Stimulated activated CD4-positive, alpha-beta T cell treated with anti-CD3 and anti-CD28 coated beads, Interleukin-4, amount 100 ng/mL, for 1 hour (primary cell): ENCODE results near the gene MRM3.
"Not testable (repeated sequence)": the region's sequence is repeated elsewhere in the genome, so short reads cannot be mapped to it uniquely, and the experiment has no call there.

Source experiments
- DNase-seq: peaks from one replicate; pipeline ENCODE4 v3.0.0-alpha.2; 2020

Gene MRM3

DNA sequence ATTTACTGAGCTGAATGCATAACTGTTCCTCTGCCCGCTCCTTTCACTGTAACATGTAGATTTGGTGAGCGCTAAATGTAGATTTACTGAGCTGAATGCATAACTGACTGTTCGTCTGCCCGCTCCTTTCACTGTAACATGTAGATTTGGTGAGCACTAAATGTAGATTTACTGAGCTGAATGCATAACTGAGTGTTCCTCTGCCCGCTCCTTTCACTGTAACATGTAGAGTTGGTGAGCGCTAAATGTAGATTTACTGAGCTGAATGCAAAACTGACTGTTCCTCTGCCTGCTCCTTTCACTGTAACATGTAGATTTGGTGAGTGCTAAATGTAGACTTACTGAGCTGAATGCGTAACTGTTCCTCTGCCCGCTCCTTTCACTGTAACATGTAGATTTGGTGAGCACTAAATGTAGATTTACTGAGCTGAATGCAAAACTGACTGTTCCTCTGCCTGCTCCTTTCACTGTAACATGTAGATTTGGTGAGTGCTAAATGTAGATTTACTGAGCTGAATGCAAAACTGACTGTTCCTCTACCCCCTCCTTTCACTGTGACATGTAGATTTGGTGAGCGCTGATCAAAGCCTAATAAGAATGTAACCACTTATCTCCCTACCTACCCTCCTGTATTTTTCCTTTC lies 26.7 kb upstream of the MRM3 start:
- DNase-seq = not testable (repeated sequence)

DNA sequence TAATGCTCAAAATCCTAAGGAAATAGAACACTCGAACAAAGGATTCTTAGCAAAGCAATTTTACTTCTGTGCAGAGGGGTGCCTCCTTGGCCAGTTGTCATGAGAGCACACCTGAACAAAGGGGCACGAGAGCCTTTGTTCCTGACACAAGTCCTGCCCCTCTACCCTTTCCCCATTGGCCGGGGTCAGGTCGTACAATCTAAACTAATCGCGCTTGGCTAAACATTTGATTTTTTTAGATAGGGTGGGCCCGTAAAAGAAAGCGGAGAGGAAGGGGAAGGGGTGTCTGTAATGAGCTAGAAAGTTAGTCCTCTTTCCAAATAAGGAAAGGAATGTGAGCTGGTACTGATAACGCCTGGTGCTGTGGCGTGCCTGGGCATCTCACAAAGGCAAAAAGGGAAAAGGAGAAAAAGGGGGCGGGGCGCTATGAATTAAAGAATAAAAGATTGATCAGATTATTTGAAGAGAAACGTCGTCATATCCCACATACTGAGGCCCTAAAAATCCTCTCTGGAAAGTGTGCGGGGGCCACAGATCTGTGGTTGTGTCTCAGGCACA lies 26.1 kb upstream of the MRM3 start:
- not testable (repeated sequence) for DNase-seq

DNA sequence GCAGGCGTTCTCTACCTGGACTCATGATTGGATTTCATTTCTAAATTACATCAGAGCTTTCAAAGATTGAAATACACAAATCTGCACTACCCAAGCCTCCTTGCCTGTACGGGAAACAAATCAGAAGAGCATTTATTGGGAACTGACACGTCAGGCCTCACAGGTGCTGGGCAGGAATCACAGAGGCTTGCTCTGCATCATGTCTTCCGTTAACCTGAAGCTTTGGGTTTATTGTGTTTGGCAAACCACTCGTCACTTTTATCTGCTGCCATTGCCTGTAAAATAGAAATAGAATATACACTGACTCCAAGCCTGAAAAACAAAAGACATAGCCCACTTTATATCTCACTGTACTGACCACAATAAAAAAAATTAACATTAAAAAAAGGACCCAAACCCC lies 22.2 kb upstream of the MRM3 start:
- no peak for DNase-seq

DNA sequence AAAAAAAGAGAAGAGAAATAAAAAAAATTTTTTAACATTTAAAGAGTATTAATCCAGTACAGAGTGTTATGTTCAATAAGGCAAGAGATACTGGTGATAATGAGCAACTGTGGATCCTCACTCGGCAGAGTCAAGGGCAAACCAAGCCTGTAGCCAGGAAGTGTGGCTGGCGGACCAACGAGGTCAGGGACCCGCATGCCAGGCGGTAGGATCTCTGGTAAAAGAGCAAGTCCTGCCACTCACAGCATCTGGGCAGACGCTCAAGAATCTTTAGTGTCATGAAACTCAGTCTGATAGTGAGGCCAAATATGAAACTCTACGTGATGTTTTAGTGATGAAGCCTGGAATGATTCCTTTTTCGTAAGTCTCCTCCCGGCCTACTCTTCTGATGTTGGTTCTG lies 21.8 kb upstream of the MRM3 start:
- DNase-seq = no peak

DNA sequence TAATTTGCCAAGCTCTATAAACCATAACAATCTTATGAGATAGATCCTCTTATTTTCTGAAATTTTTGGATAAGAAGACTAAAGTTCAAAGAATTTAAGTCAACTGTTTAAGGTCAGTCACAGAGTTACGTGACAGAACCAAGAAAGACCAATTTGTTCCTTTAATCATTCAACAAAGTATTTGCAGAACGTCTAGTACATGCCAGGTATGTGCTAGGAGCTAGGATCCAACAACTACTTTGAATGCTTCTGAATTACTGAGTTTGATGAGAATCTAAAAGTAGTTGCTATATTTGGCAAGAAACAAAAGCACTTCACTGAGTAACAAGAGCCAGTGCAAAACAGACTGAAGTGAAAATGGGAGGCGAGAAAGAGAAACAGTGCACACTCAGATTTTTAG lies 15.1 kb upstream of the MRM3 start:
- no peak for DNase-seq

DNA sequence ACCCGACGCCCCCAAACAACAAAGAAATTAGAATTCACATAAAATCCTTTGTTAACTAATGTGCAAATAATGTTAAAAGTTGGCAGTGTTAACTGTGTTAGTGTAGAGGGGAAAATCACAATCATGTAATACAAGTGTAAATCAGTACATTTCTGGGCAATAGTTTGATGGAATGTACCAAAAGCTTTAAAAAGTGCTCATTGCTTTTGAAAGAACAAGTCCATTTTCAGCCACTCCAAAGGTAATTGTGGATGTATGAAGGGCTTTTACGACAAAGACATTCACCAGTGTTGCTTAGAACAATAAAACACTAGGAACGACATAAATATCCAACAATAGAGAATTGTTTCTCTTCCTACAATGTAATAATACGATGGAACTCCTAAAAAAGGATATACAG lies 9.1 kb upstream of the MRM3 start:
- DNase-seq = no peak

DNA sequence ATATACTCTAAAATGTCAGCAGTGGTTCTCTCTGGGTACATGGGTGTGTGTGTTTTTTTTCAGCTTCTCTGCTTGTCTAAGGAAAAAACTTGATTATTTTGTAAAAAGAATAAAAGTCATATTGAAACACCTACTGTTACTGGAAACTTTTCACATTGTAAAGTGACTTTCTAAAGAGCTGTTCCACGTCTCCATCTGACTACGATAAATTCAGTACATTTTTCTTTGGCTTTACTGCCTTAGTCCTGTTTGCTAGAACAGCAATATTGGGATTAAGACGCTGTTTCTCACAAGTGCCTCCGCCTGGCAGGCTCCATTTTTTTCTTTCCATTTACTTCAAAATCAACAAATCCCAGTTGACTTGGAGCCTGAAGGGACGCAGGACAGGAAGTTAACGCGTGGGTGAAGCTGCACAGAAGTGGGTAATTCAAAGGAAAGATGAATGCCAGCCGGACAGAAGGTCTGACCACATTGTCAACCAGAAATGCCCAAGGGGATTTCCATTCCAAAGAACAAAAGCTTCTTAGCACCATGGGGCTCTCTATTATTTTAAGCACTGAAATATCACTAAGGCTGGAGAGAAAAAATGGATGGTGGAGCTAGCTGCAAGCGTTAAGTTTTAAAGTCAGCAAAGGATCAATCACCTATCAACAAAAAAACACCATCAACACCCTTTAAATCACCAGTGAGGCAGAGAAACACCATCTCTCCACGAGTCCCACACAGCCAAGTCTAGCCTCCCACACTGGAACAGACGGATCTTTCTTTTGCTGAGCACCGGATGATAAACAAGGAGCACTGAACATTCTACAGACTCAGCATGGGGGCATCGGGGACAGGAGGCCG lies 8.5 kb upstream of the MRM3 start:
- no peak for DNase-seq

DNA sequence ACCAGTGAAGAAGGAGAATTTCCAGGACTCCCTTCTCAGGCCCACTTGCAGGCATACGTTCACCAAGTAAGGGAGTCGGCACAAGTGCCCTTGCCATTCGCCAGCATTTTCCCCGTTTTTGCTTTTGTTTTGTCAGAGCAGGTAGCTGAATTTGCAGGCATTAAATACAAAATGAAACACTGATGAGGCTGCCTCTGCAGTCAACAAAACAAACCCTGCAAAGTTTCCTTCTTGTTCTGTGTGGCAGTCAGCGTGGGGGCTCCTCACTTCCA lies 7.9 kb upstream of the MRM3 start:
- DNase-seq = no peak

DNA sequence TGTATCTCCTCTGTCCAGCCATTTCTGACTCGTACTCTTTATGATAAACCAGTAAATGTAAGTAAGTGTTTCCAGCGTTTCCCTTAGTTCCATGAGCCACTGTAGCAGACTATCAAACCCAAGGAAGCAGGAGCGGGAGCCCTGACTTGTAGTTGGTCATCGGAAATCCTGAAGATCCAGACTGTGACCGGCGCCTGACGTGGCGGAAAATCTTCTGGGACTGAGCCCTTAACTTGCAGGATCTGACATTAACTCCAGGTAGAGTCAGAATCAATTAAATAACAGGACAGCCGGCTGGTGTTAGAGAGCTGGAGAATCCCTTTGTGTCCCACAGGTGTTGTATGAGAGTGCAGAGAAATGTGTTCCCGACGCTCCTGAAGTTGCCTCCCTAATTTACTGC lies 4.1 kb upstream of the MRM3 start:
- no peak for DNase-seq

DNA sequence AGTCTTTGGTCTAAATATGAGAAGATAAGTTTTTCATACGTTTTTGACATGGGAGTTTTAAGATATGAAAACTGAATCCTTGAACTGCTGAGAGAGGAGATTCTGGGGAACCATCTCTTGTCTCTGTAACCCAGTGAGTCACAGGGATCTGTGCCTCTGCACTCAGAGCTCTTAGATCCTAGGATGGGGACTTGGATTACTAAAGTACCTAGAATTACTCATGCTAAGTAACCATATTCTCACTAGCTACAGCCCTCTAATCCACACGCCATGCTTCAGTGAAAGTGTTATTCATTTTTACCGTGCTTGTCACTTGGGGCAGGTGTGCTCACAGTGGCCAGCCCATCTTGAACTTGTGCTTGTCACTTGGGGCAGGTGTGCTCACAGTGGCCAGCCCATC lies 2.0 kb downstream of the MRM3 start:
- no peak for DNase-seq

DNA sequence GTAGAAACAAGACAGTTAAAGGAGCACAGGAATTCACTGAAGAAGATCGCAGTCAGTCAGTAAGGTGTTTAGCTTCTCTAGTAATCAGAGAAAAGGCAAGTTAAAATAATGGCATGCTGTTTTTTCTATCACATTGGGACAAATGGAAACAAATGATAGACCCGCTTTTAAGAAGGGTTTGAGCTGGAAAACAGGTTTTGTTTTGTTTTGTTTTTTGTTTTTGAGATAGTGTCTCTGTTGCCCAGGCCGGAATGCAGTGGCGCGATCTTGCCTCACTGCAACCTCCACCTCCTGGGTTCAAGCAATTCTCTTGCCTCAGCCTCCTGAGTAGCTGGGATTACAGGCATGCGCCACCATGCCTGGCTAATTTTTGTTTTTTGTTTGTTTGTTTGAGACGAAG lies 3.7 kb downstream of the MRM3 start:
- DNase-seq = not testable (repeated sequence)

DNA sequence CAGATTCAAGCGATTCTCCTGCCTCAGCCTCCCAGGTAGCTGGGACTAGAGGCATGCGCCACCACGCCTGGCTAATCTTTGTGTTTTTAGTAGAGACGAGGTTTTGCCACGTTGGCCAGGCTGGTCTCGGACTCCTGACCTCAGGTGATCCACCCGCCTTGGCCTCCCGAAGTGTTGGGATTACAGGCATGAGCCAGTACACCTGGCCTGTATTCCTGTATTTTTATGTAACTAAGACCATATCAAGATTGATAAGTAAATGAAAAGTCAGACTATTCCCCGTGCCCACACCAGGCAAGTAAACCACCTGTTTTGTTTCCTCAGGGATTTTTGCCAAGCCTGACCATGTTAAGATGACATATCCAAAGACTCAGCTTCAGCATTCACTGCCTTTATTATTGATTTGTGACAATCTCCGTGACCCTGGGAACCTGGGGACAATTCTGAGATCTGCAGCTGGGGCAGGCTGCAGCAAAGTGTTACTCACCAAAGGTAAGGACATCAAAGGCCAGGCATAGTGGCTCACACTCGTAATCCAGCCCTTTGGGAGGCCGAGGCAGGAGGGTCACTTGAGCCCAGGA lies 5.6 kb downstream of the MRM3 start:
- no peak for DNase-seq

DNA sequence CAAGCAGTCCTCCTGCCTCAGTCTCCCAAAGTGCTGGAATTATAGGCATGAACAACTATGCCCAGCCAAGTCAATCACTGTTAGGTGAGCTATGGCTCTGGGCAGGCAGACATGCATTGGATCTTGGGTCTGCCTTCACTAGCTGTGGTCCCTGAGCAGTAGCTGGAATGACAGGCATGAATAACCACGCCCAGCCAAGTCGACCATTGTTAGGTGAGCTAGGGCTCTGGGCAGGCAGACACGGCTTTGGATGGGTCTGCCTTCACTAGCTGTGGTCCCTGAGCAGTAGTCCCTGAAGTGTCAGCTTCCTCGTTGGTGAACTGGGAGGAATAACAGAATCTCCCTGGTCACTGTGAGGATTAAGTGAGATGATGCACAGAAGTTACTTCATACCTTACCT lies 6.4 kb downstream of the MRM3 start:
- DNase-seq = no peak

DNA sequence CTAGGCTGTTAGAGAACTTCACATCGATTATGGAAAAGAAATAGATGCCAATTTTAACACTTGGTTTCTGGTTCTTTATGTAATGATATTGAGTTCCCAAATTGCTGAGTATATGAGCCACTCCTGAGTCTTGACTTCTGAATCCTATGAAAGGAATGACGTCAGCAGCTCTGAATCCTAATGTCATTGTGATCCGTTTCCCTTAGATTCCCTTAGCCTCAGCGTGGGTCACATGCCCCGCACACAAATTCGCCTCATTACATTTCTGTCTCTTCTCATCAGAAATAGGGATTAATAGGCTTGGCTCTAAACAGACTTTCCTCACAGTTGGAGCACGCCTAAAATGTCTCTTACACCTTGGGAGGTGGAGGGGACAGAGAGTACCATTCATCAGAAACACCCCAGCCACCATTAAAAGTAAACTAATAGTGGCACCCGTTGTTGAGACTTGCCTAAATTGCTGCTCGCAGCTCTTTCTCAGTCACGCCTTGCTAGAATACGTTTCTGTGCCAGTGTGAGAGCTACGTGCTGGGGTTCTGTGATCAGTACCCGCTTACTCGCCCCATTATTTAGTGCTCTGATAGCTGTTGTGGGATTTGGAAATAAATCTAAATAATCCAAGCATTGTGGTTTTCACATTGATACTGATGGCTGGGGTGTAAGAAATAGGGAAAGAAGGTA lies 7.1 kb downstream of the MRM3 start:
- DNase-seq = no peak

DNA sequence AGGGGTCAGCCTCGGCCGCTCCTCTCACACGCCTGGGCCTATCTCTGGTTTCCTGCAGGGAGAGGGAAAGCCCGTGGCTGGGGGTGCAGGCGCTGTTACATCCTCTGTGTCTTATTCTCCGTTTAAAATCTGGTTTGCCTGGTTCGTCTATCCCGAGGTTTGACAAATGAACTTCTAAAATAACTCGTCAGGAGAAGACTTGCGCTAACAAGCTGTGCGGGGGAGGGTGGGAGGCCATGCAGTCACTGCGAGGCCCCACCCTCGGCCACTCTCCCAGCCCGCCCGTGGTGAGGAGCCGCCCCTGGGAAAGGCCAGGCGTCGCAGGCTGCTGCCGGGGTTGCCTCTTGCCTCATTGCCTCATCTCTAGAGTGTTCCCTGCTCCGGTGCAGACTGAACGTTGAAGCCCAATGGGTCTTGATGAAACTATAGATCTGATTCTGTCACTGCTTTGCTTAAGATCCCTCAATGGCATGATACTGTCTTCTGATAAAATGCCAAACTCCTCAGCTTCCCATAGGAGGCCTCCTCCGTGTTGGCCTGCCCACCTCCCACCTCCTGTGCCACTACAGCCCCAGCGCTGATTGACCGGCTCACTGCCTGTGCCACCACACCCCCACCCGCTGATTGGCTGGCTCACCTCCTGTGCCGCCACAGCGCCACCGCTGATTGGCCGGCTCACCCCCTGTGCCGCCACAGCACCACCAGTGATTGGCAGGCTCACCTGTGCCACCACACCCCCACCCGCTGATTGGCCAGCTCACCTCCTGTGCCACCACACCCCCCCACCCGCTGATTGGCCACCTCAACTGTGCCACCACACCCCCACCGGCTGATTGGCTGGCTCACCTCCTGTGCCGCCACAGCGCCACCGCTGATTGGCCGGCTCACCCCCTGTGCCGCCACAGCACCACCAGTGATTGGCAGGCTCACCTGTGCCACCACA lies 8.0 kb downstream of the MRM3 start:
- DNase-seq = not testable (repeated sequence)

DNA sequence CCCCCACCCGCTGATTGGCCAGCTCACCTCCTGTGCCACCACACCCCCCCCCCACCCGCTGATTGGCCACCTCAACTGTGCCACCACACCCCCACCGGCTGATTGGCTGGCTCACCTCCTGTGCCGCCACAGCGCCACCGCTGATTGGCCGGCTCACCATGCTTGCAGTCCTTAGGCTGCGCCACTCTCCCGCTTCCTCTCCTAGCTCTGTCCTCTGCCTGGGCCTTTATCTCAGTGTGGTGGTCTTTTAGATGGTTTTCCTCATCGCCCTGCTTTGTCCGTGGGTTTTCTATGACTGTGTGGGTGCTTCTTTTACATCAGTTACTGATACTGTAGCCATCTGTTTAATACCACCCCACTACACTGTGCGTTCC lies 8.7 kb downstream of the MRM3 start:
- DNase-seq = not testable (repeated sequence)

DNA sequence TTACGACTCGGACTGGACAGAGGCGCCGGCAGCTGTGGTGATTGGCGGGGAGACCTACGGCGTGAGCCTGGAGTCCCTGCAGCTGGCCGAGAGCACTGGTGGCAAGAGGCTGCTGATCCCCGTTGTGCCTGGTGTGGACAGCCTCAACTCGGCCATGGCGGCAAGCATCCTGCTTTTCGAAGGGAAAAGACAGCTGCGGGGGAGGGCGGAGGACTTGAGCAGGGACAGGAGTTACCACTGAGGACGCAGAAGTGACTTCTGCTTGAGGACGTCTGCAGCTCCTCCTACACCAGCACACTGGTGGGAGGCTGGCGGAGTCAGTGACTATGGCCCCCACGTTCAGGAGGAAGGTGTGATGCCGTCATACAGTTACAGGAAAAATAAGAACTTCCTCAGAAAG lies 9.7 kb downstream of the MRM3 start:
- DNase-seq = no peak

DNA sequence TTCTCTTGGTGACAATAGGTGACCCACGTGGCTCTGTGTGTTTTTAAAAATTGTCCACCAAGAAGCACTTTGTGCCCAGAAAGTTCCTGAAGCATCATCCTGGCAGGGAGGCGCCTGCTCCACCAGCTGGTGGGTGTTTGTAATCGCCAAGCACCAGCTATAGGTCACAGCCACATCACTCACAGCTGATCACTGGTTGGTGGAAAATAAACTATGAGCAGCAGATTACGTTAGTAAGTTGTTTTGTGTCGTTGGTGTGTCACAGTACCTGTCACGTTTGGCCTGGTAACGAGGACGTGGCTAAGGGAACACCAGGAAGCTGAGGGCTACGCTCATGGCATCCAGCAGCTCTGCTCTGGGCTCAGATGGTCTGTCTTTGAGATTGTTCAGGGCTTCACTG lies 10.1 kb downstream of the MRM3 start:
- DNase-seq = no peak

DNA sequence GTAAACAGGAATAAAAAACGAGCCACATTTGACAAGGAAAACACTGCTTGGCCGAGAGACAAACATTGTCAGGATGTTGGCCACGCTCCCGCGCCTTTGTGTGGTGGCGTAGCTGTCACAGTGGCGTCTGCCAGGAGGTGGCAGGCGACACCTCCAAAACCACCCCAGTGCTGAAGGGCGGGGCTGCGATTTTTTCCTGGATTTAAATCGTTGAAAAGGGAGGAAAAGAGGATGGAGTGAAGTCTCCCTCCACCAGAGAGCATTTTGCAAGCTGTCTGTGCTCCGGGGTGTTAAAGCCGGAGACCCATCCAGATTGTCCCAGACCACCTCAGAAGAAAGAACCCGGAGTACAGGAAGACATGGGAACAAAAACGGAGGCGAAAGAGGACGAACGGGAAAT lies 12.7 kb downstream of the MRM3 start:
- DNase-seq = peak; percentile 32

DNA sequence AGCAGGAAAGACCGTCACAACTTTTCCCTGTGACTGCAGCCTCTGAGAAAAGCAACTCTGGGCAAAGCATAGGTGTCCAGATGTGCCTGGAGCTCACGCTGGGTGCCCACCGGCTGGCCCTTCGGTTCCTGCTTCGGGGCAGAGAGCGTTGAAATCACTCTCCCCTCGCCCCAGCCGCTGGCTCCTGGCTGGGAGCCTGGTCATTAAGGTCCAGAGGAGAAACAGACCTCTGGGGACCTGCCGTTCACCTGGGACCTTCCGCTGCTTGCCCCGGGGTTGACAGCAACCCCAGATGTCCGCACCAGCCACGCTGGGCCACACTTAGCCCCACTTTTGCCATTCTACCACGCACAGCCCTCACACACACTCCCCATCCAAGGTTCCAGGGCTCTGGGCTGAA lies 13.1 kb downstream of the MRM3 start:
- no peak for DNase-seq

DNA sequence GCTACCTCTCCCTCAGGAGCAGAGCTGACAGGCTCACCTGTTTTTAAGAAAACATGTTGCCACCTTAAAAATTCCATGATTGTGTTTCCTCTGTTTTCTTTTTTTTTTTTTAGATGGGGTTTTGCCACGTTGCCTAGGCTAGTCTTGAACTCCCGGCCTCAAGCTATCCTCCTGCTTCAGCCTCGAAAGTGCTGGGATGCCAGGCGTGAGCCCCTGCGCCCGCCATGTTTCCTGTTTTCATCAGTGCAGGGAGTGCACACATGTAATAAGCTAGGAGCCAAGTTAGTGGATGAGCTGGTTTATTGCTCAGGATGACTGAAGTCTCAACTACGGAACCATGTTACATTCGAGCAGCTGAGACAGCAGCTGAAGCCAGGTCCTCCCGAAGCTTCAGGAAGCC lies 13.6 kb downstream of the MRM3 start:
- DNase-seq = no peak

DNA sequence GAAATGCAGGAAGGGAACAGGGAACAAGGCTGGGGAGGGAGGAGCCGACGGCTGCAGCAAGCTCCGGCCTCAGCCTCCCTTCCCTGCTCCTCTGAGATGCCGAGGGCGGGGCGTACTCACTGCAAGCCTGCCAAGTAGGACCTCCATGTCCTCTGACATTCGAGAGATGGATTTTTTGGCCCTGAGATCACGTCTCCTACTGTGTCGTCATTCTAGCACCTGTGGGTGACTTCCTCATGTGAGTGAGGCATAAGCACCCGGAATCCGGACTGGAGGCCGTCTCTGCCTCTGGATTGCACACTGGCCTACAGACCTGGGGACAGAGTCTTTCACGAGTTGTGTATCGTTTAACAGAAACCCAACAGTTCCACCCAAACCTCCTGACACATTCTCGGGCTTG lies 14.5 kb downstream of the MRM3 start:
- no peak for DNase-seq
